Tibial nerve (tissue), 3 donors: ENCODE results near the gene CCDC148.

Source experiments
- EP300 ChIP-seq, 2 donors: sonication (generic); formaldehyde crosslinking; IDR thresholded peaks; one replicate each; pipeline ENCODE4 v1.6.1; 2017; ENCODE audit warnings: antibody characterized with exemption in 2 of 2, mild to moderate bottlenecking in 1 of 2
- POLR2A ChIP-seq, 2 donors: fragments of 450-650 bp; IDR thresholded peaks; one replicate each; pipeline ENCODE4 v1.6.1; 2017; ENCODE audit warnings: antibody characterized with exemption in 2 of 2, mild to moderate bottlenecking in 2 of 2, moderate library complexity in 2 of 2

- TF ChIP-seq POLR2A (IDR thresholded peaks at IDR 0.05) (no peak), EP300 (IDR thresholded peaks at IDR 0.05) (no peak)
Measured at GRCh38 chr2:158357699-158358098, 98.9 kb downstream of the CCDC148 start.
